Colonic mucosa (tissue), 4 donors: ENCODE measurements around the gene ZNF615. TPM values are rescaled to one million over a fixed set of nuclear protein-coding genes. Genes with fewer than 3 reads are reported as not detected.
"Not testable (repeated sequence)": the region's sequence is repeated elsewhere in the genome, so short reads cannot be mapped to it uniquely, and the experiment has no call there.

ENCODE experiments used
- DNase-seq: peaks from one replicate; pipeline ENCODE4 v3.0.0-alpha.2; 2020
- H3K27ac ChIP-seq: fragments of 200-600 bp; one replicate; pipeline ENCODE4 v1.8.0; 2021
- H3K27me3 ChIP-seq: fragments of 200-600 bp; one replicate; pipeline ENCODE4 v1.8.0; 2021
- H3K36me3 ChIP-seq: fragments of 200-600 bp; one replicate; pipeline ENCODE4 v1.8.0; 2021
- H3K4me1 ChIP-seq: fragments of 200-600 bp; one replicate; pipeline ENCODE4 v1.8.0; 2021; ENCODE audit warnings: mild to moderate bottlenecking
- H3K4me3 ChIP-seq: fragments of 200-600 bp; one replicate; pipeline ENCODE4 v1.8.0; 2021
- H3K9ac ChIP-seq, 2 donors: one replicate each; pipeline ENCODE4 v1.7.0; 2013; ENCODE audit warnings: control low read depth in 2 of 2, low read depth in 2 of 2, low read length in 2 of 2
- H3K9me3 ChIP-seq: fragments of 200-600 bp; one replicate; pipeline ENCODE4 v1.8.0; 2021
- CTCF ChIP-seq: fragments of 200-600 bp; IDR thresholded peaks from one replicate; pipeline ENCODE4 v1.8.0; 2022; ENCODE audit warnings: antibody characterized with exemption, mild to moderate bottlenecking
- intact Hi-C: fragments of 100-400 bp; cut with DNase I; formaldehyde crosslinking; loops from one replicate; pipeline ENCODE4 v1.14.1; 2022
- total RNA-seq, 2 donors: library from RNA; stranded (reverse); fragmentation: NEBNext Ultra II Directional in 1 of 2; extraction: Animal tissue kit (Norgen Biotek cat#: 25700) in 1 of 2; gene quantifications; one replicate each; pipeline ENCODE4 v1.2.1, GENCODE V29; 2021
- donor health status: healthy.
- donor health status: DM: no; HTN: no; CAD: no.
- donor health status: DM: no; HTN: no; CAD: no.

ZNF615 gene
- total RNA-seq, 2 donors from 2014 or later, result 4.6 to 4.7 TPM

- no peak overlapping the region for H3K4me3 ChIP-seq
These were observed 24.6 kb downstream of the ZNF615 start for GRCh38 chr19:51983361-51983760.

GRCh38 chr19:51980926-51981325 is 27.1 kb downstream of the ZNF615 start:
- not testable (repeated sequence) for H3K9ac ChIP-seq, H3K36me3 ChIP-seq, DNase-seq, H3K9me3 ChIP-seq, H3K4me3 ChIP-seq, H3K27ac ChIP-seq, H3K27me3 ChIP-seq, H3K4me1 ChIP-seq
- intact Hi-C loops, result loop anchor here (10.0 kb wide), 1 partner anchor 56 kb away; the partner anchor contains the start of gene ZNF613

More at GRCh38 chr19:51983361-51983760, 24.6 kb downstream of the ZNF615 start:
- H3K36me3 ChIP-seq, result no peaks in the 10 kb centered on the region
- intact Hi-C loops, result loop anchor here (10.0 kb wide), 1 partner anchor 59 kb away; the partner anchor contains the start of gene ZNF613
- no peak overlapping the region for H3K9ac ChIP-seq
- H3K9me3 ChIP-seq, result peaks cover 3% of the 10 kb centered on the region
- no peaks in the 10 kb centered on the region for H3K4me1 ChIP-seq
- no peak for TF ChIP-seq CTCF
- no peak overlapping the region for H3K27ac ChIP-seq
- no peak for DNase-seq
- H3K27me3 ChIP-seq, result no peaks in the 10 kb centered on the region

- no peaks in the 10 kb centered on the region for H3K4me1 ChIP-seq
- no peak for DNase-seq
- peaks cover 3% of the 10 kb centered on the region for H3K9me3 ChIP-seq
- H3K27me3 ChIP-seq, result no peaks in the 10 kb centered on the region
- intact Hi-C loops, result loop anchor here (10.0 kb wide), 1 partner anchor 55 kb away; the partner anchor contains the start of gene ZNF613
- H3K4me3 ChIP-seq, result no peak overlapping the region
- H3K36me3 ChIP-seq, result no peaks in the 10 kb centered on the region
- H3K27ac ChIP-seq, result no peak overlapping the region
- TF ChIP-seq CTCF, result no peak
- no peak overlapping the region for H3K9ac ChIP-seq
These were observed 27.8 kb downstream of the ZNF615 start for GRCh38 chr19:51980116-51980736.

- intact Hi-C loops, result no loop called here
- peaks cover 4% of the 10 kb centered on the region for H3K36me3 ChIP-seq
- peaks cover 3% of the 10 kb centered on the region for H3K9me3 ChIP-seq
- TF ChIP-seq CTCF, result no peak
- no peaks in the 10 kb centered on the region for H3K4me1 ChIP-seq
- H3K27ac ChIP-seq, result no peak overlapping the region
- no peak overlapping the region for H3K4me3 ChIP-seq
- H3K9ac ChIP-seq, result no peak overlapping the region
- no peak for DNase-seq
- no peaks in the 10 kb centered on the region for H3K27me3 ChIP-seq
These were observed 29.1 kb downstream of the ZNF615 start for GRCh38 chr19:51978882-51979281.

GRCh38 chr19:51977346-51977745 is 30.7 kb downstream of the ZNF615 start:
- Histone ChIP-seq H3K9ac (no peak overlapping the region), H3K36me3 (peaks cover 17% of the 10 kb centered on the region), H3K27ac (no peak overlapping the region)

More at GRCh38 chr19:51977346-51977745, 30.7 kb downstream of the ZNF615 start:
- no peak for DNase-seq
- Histone ChIP-seq H3K4me3 (no peak overlapping the region), H3K27me3 (no peaks in the 10 kb centered on the region), H3K4me1 (no peaks in the 10 kb centered on the region), H3K9me3 (peaks cover 12% of the 10 kb centered on the region)
- no peak for TF ChIP-seq CTCF
- intact Hi-C loops, result no loop called here
